ENCODE measurements around the gene TEX52. TPM values are rescaled to one million over a fixed set of nuclear protein-coding genes. Genes with fewer than 3 reads are reported as not detected.

The TEX52 gene
- total and polyA plus RNA-seq, 2 experiments from 2014 or later, result not detected

GRCh38 chr12:2842948-2843347 is 13.9 kb downstream of the TEX52 start:
- ATAC-seq, result no peak
- H3K4me1 ChIP-seq (ENCODE audit: insufficient read depth), result peaks cover 7% of the 10 kb centered on the region; the same call in 1 of the 2 replicates
- H2AFZ ChIP-seq, result no peak overlapping the region
- no peak overlapping the region for H3K27ac ChIP-seq (ENCODE audit: low read depth)
- no peaks in the 10 kb centered on the region for H3K9me2 ChIP-seq (ENCODE audit: insufficient read depth)
- Mint-ChIP-seq H3K36me3 (ENCODE audit: low read depth) (peaks cover 6% of the 10 kb centered on the region), H3K4me1 (peaks cover 18% of the 10 kb centered on the region), H3K27ac (no peak overlapping the region), H3K9me3 (no peaks in the 10 kb centered on the region; the same call in 2 of the 3 replicates), H3K4me3 (no peak overlapping the region), H3K27me3 (ENCODE audit: insufficient read depth, low read depth, poor library complexity) (peaks cover 5% of the 10 kb centered on the region)
- no peaks in the 10 kb centered on the region for H3F3A ChIP-seq (replicated peaks; ENCODE audit: low read depth)
- H3K4me2 ChIP-seq, result no peak overlapping the region
- no peak overlapping the region for H3K4me3 ChIP-seq
- H3K27me3 ChIP-seq (ENCODE audit: insufficient read depth), result no peaks in the 10 kb centered on the region
- H3K36me3 ChIP-seq (ENCODE audit: insufficient read depth), result no peaks in the 10 kb centered on the region
- no peak for DNase-seq (ENCODE audit: low spot score)
- no peaks in the 10 kb centered on the region; the same call in 1 of the 2 replicates for H4K20me1 ChIP-seq (replicated peaks; ENCODE audit: insufficient read depth)
- TF ChIP-seq CTCF (conservative IDR thresholded peaks at IDR 0.05; ENCODE audit: low read depth in 2 of 2) (no peak), REST (IDR thresholded peaks at IDR 0.05; ENCODE audit: unreplicated experiment) (no peak), JUNB (IDR thresholded peaks at IDR 0.05; ENCODE audit: unreplicated experiment) (no peak), ZNF331 (CRISPR knock-in tag; IDR thresholded peaks at IDR 0.05; ENCODE audit: low read depth) (no peak), NANOG (IDR thresholded peaks at IDR 0.05; ENCODE audit: borderline replicate concordance) (no peak), ZNF114 (CRISPR knock-in tag; IDR thresholded peaks at IDR 0.05) (no peak), CREB1 (CRISPR knock-in tag; IDR thresholded peaks at IDR 0.05; ENCODE audit: low read depth) (no peak), EZH2phosphoT487 (IDR thresholded peaks at IDR 0.05; ENCODE audit: unreplicated experiment) (no peak)
- H3K79me2 ChIP-seq (replicated peaks; ENCODE audit: insufficient read depth), result no peaks in the 10 kb centered on the region

GRCh38 chr12:2841056-2841650 is 15.7 kb downstream of the TEX52 start:
- H3F3A ChIP-seq (replicated peaks; ENCODE audit: low read depth), result no peaks in the 10 kb centered on the region
- H3K36me3 Mint-ChIP-seq (ENCODE audit: low read depth), result peaks cover 6% of the 10 kb centered on the region; the same call in 2 of the 3 replicates
- no peak for TF ChIP-seq ZNF462 (CRISPR knock-in tag; IDR thresholded peaks at IDR 0.05)

More at GRCh38 chr12:2841056-2841650, 15.7 kb downstream of the TEX52 start:
- Histone ChIP-seq H3K9me2 (ENCODE audit: insufficient read depth) (no peaks in the 10 kb centered on the region), H3K4me2 (no peak overlapping the region), H4K20me1 (replicated peaks; ENCODE audit: insufficient read depth) (no peaks in the 10 kb centered on the region; the same call in 1 of the 2 replicates), H3K27me3 (ENCODE audit: insufficient read depth) (no peaks in the 10 kb centered on the region), H3K4me1 (ENCODE audit: insufficient read depth) (no peaks in the 10 kb centered on the region), H3K4me3 (no peak overlapping the region), H3K27ac (ENCODE audit: low read depth) (no peak overlapping the region), H3K36me3 (ENCODE audit: insufficient read depth) (no peaks in the 10 kb centered on the region), H3K79me2 (replicated peaks; ENCODE audit: insufficient read depth) (no peaks in the 10 kb centered on the region), H2AFZ (no peak overlapping the region)
- no peak for DNase-seq (ENCODE audit: low spot score)
- Mint-ChIP-seq H3K27ac (no peak overlapping the region), H3K4me1 (peaks cover 10% of the 10 kb centered on the region), H3K9me3 (no peaks in the 10 kb centered on the region; the same call in 2 of the 3 replicates), H3K4me3 (no peak overlapping the region), H3K27me3 (ENCODE audit: insufficient read depth, low read depth, poor library complexity) (peaks cover 5% of the 10 kb centered on the region)
- ATAC-seq, result no peak

All from GM23338 (cell line).